ENCODE data around the gene MYL4.
"Not testable (repeated sequence)": the region's sequence is repeated elsewhere in the genome, so short reads cannot be mapped to it uniquely, and the experiment has no call there.

MYL4 gene

DNA sequence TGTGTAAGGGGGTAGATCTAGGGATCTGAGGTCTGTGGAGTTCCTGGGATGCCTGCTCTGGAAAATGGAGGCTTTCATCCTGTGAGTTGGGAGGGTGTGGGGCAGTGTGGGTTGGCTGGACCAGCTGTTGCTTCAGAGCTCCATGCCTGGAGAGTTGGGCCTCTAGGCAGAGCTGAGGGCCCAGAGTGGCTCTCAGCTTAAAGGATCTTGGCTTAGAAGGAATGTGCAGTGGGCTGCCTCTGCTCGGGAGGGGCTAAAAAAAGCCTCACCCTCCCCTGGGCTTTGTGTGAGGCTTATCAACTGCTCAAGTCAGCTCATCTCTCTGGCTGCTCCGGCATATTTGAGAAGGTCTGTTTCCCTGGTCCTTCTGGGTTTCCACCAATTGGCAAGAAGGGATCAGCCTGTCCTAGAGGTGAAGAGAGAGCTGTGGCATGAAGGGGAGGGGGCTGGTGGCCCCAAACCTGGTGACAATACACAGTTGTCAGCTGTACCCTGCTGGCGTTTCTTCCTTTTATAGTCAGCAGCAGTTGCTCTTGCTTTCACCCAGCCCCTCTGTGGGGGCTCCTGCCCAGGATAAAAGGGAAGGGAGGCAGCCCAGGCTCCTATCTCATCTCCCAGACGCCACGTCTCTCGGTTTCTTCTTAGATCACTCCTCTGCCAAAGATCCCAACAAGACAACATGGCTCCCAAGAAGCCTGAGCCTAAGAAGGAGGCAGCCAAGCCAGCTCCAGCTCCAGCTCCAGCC lies at the start of gene MYL4:
TSS of gene MYL4 (plus strand) at position 605 of the 745 bp plus-strand sequence. CDS start at position 680, 75 bp downstream.
- DNase-seq (ENCODE audit: low read depth) = no peak

DNA sequence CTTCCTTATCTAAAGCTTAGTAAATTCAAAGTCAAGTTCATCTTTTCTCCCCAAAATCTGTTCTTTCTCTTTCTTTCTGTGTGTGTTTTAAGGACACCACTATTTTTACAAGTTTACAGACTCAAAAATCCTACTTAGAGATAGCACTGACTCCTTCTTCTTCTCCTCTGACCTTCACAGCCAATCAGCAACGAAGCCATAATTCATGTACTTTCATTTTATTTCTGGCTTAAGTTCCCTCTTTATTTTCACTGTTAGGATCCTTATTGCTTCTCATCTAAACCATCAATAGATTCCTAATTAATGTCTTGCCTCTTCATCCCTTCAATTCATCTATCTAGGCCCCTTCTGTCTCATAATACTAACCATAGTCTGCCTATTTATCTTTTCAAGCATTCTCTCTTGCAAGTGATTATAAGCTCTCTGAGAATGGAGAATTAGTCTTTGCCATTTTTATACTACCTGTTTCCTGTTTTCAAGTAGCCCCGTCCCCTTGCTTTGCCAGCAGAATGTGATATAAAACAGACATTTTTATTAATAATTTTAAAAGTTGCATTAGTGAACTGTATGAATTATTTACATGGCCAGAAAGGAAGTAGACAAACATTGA lies 47.0 kb upstream of the MYL4 start:
- no peak for DNase-seq (ENCODE audit: low read depth)

- no peak for DNase-seq (ENCODE audit: low read depth)
These were observed 44.9 kb upstream of the MYL4 start for GRCh38 chr17:47164263-47164662.

- no peak for DNase-seq (ENCODE audit: low read depth)
These were observed 44.0 kb upstream of the MYL4 start for GRCh38 chr17:47165137-47165536.

DNA sequence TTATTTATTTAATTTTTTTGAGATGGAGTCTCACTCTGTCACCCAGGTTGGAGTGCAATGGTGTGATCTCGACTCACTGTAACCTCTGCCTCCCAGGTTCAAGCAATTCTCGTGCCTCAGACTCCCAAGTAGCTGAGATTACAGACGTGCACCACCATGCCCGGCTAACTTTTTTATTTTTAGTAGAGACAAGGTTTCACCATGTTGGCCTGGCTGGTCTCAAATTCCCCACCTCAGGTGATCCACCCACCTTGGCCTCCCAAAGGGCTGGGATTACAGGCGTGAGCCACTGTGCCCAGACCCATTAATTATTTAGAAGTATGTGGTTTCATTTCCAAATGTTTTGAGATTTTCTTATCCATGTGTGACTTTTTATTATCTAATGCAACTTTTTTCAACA lies 42.3 kb upstream of the MYL4 start:
- not testable (repeated sequence) for DNase-seq (ENCODE audit: low read depth)

GRCh38 chr17:47168896-47169295 lies 40.3 kb upstream of the MYL4 start:
- not testable (repeated sequence) for DNase-seq (ENCODE audit: low read depth)

- no peak for DNase-seq (ENCODE audit: low read depth)
These were observed 38.4 kb upstream of the MYL4 start for GRCh38 chr17:47170710-47171109.

GRCh38 chr17:47172696-47173565 lies 36.2 kb upstream of the MYL4 start:
- no peak for DNase-seq (ENCODE audit: low read depth)

DNA sequence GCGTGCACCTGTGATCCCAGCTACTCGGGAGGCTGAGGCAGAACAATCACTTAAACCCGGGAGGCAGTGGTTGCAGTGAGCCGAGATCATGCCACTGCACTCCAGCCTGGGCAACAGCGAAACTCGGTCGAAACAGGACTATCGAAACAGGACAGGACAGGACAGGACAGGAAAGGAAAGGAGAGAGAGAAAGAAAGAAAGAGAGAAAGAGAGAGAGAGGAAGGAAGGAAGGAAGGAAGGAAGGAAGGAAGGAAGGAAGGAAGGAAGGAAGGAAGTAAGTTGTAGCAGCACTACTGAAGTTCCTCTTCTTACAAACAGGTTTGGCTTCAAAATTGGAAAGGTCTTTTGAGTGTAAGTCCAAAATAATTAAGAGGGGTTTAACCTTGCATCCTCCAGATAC lies 34.3 kb upstream of the MYL4 start:
- not testable (repeated sequence) for DNase-seq (ENCODE audit: low read depth)

- no peak for DNase-seq (ENCODE audit: low read depth)
These were observed 32.7 kb upstream of the MYL4 start for GRCh38 chr17:47176389-47176826.

DNA sequence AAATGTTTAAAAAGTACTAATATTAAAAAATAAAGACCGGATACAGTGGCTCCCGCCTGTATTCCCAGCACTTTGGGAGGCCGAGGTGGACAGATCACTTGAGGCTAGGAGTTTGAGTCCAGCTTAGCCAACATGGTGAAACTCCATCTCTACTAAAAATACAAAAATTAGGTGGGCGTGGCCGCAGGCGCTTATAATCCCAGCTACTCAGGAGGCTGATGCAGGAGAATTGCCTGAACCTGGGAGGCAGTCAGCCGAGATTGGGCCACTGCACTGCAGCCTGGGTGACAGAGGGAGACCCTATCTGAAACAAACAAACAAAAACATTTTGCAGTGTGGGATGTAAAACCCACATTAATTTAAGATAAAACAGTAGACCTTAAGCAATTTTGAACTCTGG lies 31.9 kb upstream of the MYL4 start:
- DNase-seq (ENCODE audit: low read depth) = no peak

DNA sequence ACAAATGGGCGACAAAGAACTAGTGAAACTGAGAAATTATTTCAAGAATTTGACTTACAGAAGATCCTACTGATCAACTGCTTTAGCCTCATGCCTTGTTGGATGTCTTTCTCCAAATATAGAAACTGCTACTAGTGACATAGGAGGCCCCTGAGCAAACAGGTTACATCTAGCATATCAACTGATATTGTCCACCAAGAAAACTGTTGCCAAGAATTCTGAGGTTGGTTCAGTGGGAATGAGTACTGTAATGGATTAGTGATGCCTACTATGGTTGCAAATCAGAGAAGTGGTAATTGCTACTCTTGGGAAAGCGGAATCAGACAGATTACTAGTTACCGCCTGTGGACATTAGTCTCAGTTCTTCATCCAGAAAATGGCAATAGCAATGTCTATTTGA lies 30.0 kb upstream of the MYL4 start:
- no peak for DNase-seq (ENCODE audit: low read depth)

GRCh38 chr17:47180337-47180736 lies 28.8 kb upstream of the MYL4 start:
- no peak for DNase-seq (ENCODE audit: low read depth)

GRCh38 chr17:47180988-47181387 lies 28.2 kb upstream of the MYL4 start:
- DNase-seq (ENCODE audit: low read depth) = not testable (repeated sequence)

DNA sequence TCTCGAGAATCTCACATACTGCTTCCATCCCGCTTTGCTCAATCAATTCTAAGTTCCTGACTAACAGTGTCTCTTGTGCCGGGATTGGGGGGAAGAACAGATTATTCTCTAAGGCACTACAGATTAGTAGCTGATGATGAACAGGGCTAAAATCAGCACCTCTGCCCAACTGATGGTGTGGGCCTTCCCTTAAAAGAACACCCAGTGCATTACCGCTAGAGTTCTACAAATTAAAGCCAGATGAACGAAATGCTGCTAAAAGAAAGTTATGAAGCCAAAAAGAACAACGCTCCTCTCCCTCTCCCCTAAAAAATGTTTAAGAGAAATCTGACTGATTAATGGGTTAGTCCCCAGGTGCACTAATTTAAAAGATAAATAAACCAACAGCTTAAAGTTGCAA lies 24.5 kb upstream of the MYL4 start:
- DNase-seq (ENCODE audit: low read depth) = no peak

DNA sequence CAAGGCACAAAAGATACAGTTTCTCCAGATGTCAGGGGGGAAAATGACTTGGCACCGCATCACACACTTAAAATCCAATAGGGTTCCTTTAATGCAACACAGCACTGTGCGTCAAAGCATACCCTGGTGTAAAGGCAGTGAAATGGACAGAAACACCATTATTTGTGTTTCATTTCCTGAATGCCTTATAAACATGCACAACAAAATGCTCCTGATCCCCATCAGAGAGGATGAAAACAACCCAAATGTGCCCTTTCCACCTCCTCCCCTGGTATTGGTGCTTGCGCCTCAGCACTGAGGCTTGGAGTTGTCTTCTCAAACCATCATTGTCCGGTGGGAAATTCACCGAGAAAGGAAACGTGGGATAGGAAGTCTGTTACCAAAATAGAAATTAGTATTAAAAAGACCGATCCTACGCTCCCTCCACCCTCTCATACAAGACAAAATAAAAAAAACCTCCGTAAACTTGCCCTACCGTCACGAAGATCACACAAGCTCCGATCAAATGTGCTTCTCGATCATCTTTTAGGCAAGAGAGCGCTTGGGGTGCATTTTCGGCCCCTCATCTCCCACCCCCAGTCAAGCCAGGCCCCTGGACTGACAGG lies 20.8 kb upstream of the MYL4 start:
- DNase-seq (ENCODE audit: low read depth) = no peak

DNA sequence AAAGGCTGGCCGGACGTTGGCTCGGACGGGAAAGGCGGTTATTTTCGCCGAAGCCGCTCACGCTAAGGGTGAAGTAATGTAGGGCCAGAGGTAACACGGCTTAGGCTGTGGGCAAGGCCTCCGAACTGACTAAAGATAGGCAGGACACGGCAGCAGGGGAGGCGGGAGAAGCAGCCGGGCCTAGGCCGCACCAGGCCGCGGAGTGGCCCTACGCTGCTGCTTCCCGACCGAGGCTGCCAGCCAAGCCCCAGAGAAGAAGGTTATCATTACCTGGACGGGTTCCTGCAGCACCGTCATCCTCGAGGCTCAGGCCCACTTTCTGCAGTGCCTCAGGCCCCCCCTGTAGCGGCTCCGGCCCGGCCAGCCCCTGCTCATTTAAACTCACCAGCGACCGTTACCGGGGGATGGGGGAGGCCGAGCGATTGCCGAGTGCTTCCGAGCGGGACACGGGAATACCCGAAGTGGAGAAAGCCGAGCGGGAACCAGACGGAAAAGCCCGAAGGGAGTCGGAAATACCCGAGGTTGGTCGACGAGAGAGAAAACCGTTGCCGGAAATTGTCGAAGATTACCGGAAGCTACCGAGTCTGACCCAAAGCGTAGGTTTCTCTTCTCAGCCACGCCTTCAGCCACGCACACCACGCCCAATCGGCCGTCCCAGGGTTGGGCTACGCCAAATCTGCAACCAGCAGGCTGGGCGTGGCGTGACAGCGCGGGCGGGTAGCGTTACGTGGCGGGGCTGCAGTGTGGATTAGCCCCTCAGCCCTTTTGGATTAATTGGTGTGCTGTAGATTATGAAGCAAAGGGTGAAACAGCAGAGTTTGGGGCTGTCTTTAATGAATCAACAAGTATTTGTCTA lies 20.0 kb upstream of the MYL4 start, which contains the start of gene CDC27:
TSS of gene CDC27 (minus strand) at position 420 of the 856 bp plus-strand sequence. CDS start at position 297, 123 bp downstream.
- peak; percentile 97 for DNase-seq (ENCODE audit: low read depth)

DNA sequence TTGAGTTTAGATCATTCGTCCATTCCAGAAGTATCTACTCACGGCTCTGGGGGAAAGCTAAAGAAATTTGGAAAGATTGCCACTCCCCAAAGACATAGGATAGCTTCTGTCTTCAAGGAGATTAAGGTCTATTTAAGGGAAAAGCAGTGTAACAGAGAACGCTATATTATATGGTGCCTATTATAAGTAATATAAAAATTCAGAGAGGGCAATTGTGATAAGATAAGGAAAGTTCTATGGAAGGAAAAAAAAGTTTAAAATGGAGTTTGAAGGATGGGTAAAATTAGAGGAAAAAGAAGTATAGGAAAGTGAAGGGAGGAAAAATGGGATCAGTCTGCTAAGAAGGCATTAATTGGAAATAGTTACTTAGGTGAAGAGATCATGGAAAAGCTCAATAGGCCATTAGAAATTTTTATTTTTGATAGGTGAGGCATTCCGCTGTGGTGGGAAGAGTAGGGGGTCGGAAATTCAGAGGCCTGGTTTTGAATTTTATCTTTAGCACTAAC lies 19.4 kb upstream of the MYL4 start:
- DNase-seq (ENCODE audit: low read depth) = no peak

GRCh38 chr17:47190243-47190642 lies 18.9 kb upstream of the MYL4 start:
- no peak for DNase-seq (ENCODE audit: low read depth)

GRCh38 chr17:47190770-47191169 lies 18.4 kb upstream of the MYL4 start:
- no peak for DNase-seq (ENCODE audit: low read depth)

GRCh38 chr17:47192554-47192953 lies 16.6 kb upstream of the MYL4 start:
- no peak for DNase-seq (ENCODE audit: low read depth)
